Hematopoietic multipotent progenitor cell treated with erythropoietin and hydrocortisone succinate and interleukin-3 and kit ligand, for 6 days (in vitro differentiated cells): ENCODE results near the gene CDAN1.
"Not testable (repeated sequence)": the region's sequence is repeated elsewhere in the genome, so short reads cannot be mapped to it uniquely, and the experiment has no call there.

Experiments
- DNase-seq: peaks from one replicate; pipeline ENCODE4 v3.0.0-alpha.2; 2015

Gene CDAN1, protein sequence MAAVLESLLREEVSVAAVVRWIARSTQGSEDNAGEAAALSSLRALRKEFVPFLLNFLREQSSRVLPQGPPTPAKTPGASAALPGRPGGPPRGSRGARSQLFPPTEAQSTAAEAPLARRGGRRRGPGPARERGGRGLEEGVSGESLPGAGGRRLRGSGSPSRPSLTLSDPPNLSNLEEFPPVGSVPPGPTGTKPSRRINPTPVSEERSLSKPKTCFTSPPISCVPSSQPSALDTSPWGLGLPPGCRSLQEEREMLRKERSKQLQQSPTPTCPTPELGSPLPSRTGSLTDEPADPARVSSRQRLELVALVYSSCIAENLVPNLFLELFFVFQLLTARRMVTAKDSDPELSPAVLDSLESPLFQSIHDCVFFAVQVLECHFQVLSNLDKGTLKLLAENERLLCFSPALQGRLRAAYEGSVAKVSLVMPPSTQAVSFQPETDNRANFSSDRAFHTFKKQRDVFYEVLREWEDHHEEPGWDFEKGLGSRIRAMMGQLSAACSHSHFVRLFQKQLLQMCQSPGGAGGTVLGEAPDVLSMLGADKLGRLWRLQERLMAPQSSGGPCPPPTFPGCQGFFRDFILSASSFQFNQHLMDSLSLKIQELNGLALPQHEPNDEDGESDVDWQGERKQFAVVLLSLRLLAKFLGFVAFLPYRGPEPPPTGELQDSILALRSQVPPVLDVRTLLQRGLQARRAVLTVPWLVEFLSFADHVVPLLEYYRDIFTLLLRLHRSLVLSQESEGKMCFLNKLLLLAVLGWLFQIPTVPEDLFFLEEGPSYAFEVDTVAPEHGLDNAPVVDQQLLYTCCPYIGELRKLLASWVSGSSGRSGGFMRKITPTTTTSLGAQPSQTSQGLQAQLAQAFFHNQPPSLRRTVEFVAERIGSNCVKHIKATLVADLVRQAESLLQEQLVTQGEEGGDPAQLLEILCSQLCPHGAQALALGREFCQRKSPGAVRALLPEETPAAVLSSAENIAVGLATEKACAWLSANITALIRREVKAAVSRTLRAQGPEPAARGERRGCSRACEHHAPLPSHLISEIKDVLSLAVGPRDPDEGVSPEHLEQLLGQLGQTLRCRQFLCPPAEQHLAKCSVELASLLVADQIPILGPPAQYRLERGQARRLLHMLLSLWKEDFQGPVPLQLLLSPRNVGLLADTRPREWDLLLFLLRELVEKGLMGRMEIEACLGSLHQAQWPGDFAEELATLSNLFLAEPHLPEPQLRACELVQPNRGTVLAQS

DNA sequence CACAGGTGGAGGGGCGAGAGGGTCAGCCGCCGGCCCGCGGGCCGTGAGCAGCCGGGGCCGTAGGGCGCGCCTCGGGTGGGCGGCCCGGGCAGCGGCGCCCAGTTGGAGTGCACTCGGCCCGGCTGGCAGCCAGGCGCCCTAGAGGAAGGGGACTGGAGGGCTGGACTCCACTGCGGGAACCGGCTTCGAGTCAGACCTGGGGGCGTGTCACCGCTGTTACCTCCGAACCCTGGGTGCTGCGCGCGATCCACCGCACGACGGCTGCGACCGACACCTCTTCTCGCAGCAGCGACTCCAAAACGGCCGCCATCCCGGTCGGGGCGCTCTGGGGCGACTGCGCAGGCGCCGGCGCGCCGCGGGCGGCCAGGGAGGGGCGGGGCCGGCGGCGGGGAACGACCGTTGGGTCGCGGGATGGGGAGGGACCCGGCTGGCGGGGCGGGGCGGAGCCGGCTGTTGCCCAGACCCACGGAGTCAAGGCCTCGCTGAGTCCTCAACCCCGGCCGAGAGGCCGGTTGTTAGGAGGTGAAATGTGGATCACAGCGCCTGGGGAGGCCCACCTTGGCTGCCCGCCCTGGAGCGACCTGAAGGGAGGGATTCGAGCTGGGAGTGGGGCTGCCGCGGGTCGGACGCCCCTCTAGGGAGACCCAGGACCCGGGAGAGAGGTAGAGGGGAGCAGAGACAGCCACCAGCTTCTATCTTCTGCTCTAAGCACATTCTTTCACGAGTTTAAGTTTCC is at the start of gene CDAN1:
CDAN1 (minus strand) TSS at position 336 of the 736 bp plus-strand sequence; CDS start at position 310, 26 bp downstream.
- peak; percentile 94 for DNase-seq

DNA sequence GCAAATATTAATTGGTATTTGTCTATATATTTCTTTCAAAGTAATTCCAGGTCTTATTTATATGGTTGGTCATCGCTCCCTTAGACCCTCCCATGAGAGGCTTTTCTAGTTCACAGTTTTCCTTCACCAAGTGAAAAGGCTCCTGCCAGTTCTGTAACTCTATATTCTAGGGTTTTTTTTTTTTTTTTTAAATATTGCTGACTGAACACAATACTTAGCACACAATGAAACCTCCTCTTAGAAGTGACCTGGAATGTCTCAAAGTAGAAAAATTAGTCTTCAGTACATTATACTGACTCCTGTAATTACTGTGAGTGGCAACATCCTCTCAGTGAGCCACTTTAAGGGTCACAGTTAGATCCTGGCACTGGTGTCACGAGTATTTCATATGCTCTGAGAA is 48.6 kb upstream of the CDAN1 start:
- DNase-seq: no peak

DNA sequence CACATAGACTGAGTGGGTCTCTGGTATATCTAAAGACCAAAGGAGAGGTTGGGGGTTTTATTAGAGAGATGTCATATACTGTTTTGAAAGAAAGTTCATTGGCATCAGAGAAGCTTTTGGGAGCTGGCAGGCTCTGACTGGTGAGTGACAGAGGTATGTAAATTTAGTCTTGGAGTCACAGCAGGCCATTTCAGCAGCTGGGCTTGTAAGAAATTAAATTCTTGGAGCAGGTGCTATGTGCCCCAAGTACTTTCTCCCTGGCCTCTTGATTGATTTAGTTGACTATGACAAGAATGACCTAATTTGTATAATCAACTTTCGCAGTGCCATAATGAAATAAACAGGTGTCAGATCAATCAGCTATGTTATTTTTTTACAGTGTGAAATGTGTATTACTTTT is 47.8 kb upstream of the CDAN1 start:
- DNase-seq: no peak

DNA sequence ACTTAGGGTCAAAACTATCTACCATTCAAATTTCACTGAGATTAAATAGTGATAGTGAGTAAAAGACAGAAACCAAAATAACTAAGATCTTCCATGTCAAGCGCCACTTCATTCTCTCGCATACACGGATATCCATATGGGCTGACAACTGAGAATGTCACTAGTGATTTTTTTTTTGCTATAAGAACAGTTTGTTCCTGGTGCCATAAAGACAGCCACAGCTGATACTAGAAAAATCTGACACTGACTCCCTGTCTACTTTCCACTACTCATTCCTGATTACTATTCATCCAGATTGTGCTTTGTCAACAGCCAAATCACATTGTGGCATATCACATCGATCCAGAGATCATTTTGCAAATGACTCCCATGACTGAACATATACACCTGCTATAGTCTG is 45.8 kb upstream of the CDAN1 start:
- DNase-seq: no peak

DNA sequence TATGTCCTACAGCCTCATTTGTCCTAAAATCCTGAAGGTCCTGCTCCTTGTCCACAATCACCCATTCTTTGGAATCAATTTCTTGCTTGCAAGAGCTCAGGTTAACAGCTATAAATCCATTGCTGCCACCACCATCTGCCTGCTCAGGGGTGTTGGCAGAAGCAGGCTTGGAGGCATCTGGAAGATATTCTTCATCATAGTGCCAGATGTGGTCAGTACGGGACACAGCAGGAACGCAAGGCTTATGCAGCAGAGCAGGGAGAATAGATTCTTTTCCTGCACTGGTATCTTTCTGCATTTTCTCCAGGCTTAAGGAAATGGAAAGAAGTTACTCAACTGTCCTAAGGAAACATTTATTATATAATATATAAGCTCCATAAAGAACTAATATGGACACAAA is 38.5 kb upstream of the CDAN1 start:
- no peak for DNase-seq

DNA sequence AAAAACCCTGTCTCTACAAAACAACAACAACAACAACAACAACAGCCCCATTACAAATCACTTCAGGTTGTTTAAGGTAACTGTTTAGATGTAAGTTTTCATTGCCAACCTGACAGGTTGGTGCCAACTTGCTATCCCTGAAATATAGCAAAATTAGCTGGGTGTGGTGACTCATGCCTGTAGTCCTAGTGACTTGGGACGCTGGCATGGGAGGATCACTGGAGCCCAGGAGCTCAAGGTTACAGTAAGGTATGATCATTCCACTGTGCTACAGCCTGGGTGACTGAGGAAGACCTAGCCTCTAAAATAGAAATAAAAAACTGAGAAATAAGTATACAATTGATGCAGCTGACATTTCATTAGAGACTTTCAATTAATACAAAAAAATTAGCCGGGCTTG is 36.0 kb upstream of the CDAN1 start:
- DNase-seq: no peak

DNA sequence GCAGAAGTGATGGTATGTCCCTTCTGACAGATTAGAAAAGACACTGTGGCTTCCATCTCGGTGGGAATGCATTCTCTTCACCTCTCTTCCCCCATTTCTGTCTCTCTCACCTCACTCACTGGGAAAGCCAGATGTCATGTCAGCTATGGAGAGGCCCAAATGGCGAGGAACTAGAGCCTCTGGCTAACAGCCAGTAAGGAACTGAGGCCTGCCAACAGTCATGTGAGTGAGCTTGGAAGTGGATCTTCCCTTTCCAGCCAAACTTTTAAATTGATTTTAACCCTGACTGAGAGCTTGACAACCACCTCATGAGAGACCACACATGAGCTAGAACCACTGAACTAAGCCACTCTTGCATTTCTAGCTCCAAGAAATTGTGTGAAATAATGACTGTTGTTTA is 35.2 kb upstream of the CDAN1 start:
- no peak for DNase-seq

DNA sequence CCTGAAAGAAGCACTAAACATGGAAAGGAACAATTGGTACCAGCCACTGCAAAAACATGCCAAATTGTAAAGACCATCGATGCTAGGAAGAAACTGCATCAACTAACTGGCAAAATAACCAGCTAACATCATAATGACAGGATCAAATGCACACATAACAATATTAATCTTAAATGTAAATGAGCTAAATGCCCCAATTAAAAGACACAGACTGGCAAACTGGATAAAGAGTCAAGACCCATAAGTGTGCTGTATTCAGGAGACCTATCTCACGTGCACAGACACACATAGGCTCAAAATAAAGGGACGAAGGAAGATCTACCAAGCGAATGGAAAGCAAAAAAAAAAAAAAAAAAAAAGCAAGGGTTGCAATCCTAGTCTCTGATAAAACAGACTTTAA is 29.2 kb upstream of the CDAN1 start:
- not testable (repeated sequence) for DNase-seq

DNA sequence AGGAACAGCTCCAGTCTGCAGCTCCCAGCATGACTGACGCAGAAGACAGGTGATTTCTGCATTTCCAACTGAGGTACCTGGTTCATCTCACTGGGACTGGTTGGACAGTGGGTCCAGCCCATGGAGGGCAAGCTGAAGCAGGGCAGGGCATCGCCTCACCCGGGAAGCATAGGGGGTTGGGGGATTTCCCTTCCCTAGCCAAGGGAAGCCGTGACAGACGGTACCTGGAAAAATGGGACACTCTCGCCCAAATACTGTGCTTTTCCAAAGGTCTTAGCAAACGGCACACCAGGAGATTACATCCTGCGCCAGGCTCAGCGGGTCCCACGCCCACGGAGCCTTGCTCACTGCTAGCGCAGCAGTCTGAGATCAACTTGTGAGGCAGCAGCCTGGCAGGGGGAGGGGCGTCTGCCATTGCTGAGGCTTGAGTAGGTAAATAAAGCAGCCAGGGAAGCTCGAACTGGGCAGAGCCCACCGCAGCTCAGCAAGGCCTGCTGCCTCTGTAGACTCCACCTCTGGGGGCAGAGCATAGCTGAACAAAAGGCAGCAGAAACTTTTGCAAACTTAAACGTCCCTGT is 27.3 kb upstream of the CDAN1 start:
- not testable (repeated sequence) for DNase-seq

DNA sequence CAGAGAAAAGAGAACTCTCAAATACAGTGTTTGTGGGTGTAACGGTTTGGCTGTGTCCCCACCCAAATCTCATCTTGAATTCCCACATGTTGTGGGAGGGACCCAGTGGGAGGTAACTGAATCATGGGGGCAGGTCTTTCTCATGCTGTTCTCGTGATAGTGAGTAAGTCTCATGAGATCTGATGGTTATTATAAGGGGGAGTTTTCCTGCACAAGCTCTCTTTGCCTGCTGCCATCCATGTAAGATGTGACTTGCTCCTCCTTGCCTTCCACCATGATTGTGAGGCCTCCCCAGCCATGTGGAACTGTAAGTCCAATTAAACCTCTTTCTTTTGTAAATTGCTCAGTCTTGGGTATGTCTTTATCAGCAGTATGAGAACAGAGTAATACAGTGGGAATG is 24.9 kb upstream of the CDAN1 start:
- not testable (repeated sequence) for DNase-seq

DNA sequence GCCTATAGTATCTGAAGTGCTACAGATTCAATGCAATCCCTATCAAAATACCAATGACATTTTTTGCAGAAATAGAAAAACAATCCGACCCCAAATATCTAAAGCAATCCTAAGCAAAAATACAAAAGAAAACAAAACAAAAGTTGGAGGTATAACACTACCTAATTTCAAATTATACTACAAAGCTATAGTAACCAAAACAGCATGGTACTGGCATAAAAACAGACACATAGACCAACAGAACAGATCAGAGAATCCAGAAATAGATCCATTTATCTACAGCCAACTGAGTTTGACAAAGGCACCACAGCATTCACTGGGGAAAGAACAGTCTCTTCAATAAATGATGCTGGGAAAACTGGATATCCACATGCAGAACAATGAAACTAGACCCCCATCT is 23.8 kb upstream of the CDAN1 start:
- no peak for DNase-seq

DNA sequence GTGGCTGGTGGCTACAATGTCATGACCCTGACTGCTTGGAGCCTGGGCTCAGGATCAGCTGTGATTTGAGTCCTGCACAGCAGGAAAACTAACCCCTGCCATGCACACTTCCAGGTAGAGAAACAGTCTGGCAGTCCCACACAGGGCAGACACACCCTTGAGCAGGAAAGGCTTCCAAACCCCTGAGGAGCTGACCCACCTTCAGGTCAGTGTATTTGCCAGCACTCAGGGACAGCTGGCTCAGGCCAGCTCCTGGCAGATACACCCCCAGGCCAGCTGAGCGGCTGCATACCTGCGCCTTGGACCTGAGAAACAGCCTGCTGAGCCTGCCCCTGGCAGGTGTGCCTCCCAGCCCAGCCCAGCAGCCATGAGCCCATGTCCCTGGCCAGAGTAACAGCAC is 22.2 kb upstream of the CDAN1 start:
- DNase-seq: no peak

DNA sequence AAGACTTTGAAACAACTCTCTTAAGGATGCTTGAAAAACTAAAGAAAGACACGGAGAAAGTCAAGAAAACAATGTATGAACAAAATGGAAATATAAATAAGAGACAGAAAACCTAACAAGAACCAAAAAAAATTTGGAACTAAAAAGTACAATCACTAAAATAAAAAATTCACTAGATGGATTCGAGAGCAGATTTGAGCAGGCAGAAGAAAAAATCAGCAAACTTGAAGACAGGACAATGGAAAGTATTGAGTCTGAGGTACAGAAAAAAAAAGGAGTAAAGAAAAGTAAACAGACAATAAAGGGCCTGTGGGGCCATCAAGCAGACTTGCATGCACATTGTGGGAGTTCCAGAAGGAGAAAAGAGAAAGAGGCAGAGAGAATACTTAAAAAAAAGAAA is 13.4 kb upstream of the CDAN1 start:
- DNase-seq: no peak

DNA sequence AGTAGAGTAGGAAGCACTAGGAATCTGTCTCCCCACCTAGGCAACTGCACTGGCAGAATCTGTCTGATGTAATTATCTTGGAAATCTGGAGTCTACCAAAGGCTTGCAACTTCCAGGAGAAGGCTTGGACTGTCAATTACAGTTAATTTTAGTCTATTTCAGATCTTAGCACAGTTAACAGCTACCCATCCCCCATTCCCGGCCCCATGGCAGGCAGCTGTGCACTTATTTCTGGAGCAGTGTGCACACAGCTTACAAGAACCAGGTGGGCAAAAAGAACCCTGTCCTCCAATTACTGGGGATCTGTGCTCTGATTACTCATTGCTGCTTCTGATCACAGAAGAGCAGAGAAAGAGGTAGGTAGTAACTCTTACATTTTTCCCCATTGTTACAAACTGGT is 12.3 kb upstream of the CDAN1 start:
- DNase-seq: no peak

DNA sequence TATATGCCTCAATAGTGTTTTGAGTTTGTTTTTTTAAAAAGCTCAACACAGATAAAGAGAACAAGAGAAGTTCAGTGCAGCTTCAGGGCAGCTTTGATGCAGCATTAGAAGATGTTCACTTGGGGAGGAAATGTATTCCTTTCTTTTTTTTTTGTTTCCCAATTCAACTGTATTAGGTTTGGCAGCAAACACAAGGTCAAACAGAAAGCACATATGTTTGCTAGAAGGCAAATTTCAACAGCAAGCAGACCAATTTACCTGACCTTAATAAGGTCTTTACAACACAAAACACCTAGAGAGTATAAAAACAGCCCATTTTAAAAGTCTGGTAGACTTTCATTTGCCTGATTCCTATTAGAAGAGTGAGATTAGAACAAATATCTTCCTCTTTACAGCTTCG is 7.3 kb upstream of the CDAN1 start:
- DNase-seq: no peak

DNA sequence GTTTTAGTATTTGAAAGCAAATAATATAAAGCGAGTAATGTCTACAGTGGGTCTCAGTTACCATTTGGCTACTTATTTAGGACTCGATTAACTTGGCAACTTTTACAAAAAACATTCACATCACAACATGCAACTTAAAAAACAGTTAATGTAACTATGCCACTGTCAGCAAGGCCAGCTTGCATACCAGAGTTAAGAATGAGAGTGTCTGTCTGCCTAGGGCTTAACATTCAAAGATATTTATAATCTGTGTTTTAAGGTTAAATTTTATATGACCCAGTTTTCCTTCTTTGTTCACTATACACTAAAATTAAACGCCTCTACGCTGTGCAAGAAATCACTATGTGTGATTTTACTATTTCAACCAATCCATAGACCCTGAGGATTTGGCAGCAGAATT is 5.2 kb upstream of the CDAN1 start:
- no peak for DNase-seq

DNA sequence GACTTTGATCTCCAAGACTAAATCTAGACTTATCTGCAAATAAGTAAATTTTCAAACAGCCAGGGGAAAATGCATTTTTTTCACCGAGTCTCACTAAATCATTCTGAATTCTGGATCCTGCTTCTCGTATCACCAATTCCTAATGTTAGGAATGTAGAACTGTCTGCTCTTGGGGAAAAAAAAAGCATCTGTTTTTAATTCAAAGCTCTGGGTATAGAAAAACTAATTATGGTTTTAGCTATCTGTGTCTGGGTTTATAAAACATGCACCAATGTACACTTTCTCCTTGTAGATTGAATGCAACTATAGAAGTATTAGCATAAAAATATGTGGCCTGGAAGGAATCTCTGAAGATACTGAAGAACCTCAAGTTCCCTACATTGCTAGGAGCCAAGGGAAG is 4.8 kb upstream of the CDAN1 start:
- DNase-seq: no peak

DNA sequence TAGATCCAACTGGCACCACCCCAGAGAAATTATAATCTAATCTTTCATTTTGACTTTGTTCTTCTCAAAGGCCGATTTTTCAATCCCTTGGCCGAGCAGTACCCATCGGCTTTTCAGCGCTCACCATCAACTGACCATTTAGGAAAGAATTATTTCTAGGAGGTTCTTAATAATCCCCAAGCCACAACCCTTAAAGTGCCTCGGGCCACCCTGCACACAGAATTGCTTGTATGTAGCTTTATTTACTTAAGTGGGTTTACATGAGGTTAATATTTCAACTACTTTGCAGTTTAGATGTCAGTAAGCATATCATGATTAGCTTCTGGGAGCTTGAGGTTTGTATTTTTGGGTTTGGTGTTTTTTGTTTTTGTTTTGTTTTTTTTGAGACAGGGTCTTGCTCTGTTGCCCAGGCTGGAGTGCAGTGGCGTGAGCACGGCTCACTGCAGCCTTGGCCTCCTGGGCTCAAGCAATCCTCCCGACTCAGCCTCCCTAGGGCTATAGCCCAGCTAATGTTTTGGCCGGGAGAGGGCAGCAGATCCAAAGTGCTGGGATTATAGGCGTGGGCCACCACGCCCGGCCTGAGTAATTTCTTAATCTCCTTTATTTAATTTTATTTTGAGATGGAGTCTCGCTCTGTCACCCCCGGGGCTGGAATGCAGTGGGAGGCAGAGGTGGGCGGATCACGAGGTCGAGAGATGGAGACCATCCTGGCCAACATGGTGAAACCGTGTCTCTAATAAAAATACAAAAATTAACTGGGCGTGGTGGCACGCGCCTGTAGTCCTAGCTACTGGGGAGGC is 801 bp upstream of the CDAN1 start:
- peak; percentile 47 for DNase-seq

DNA sequence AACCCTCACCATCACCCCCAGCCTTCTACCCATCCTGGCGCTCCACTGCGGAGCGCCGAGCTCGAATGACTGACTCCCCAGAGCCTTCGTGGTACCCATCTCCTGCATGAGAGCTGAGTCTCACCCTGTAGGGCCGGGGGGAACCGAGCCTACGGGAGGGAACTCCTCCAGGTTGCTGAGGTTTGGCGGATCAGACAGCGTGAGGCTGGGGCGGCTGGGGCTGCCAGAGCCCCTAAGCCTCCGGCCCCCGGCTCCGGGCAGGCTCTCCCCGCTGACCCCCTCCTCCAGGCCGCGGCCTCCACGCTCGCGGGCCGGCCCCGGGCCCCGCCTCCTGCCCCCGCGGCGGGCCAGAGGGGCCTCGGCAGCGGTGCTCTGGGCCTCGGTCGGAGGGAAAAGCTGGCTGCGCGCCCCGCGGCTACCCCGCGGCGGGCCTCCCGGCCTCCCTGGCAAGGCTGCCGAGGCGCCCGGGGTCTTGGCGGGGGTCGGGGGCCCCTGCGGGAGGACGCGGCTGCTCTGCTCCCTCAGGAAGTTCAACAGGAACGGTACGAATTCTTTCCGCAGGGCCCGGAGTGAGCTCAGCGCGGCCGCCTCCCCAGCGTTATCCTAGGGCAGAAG is 643 bp downstream of the CDAN1 start:
- peak; percentile 36 for DNase-seq

DNA sequence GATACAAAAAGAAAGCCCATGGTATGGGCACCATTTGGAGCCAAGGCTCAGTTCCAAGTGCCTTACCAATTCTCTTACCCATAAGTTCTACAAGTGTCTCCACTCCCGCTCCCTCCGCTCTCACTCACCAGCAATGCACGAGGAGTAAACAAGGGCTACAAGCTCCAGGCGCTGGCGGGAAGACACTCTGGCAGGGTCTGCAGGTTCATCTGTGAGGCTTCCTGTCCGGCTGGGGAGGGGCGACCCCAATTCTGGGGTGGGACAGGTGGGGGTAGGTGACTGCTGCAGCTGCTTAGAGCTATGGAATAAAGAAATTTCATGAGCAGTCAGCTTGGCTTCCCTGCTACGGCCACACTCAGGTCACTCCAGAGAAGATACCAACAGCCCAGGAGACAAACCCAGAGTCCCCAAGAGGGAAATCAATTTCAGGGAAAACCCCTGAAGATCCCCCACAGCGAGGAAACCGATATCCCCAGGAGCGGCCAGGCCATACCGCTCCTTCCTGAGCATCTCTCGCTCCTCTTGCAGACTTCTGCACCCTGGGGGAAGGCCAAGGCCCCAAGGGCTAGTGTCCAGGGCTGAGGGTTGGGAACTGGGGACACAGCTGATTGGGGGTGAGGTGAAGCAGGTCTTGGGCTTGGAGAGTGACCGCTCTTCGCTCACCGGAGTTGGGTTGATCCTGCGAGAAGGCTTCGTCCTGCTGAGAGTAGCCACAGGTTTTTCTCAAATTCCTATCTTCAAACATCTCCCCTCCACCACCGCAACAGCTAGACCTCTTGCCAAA is 1.4 kb downstream of the CDAN1 start:
- no peak for DNase-seq
